LNCaP clone FGC (cell line): ENCODE data around the gene SP3.

Experiments
- DNase-seq: peaks from one replicate; pipeline ENCODE4 v3.0.0-alpha.2; 2011; ENCODE audit warnings: low read depth
- H3K4me3 ChIP-seq: 2 replicates; pipeline ENCODE4 v1.5.1; 2011; ENCODE audit warnings: mild to moderate bottlenecking, low read depth, low read length, control low read depth
- CTCF ChIP-seq: IDR thresholded peaks from 2 replicates; pipeline ENCODE4 v1.5.1; 2012; ENCODE audit warnings: mild to moderate bottlenecking; ENCODE audit not compliant: control insufficient read depth, insufficient read depth; ENCODE audit errors: extremely low read depth

Gene SP3

GRCh38 chr2:173865971-173866873 is 99.0 kb downstream of the SP3 start:
- H3K4me3 ChIP-seq, result no peak overlapping the region
- TF ChIP-seq CTCF, result no peak
- no peak for DNase-seq

GRCh38 chr2:173862612-173863217 is 102.5 kb downstream of the SP3 start:
- DNase-seq, result no peak
- H3K4me3 ChIP-seq, result no peak overlapping the region
- no peak for TF ChIP-seq CTCF

- no peak overlapping the region for H3K4me3 ChIP-seq
- DNase-seq, result no peak
- no peak for TF ChIP-seq CTCF
Measured at GRCh38 chr2:173860566-173860965, 104.6 kb downstream of the SP3 start.

- TF ChIP-seq CTCF, result no peak
- H3K4me3 ChIP-seq, result no peak overlapping the region
- no peak for DNase-seq
Measured at GRCh38 chr2:173860082-173860481, 105.1 kb downstream of the SP3 start.

- DNase-seq, result no peak
- no peak for TF ChIP-seq CTCF
- H3K4me3 ChIP-seq, result no peak overlapping the region
Measured at GRCh38 chr2:173858291-173858731, 106.9 kb downstream of the SP3 start.
